ENCODE results near the gene PTPRM.

PTPRM gene

DNA sequence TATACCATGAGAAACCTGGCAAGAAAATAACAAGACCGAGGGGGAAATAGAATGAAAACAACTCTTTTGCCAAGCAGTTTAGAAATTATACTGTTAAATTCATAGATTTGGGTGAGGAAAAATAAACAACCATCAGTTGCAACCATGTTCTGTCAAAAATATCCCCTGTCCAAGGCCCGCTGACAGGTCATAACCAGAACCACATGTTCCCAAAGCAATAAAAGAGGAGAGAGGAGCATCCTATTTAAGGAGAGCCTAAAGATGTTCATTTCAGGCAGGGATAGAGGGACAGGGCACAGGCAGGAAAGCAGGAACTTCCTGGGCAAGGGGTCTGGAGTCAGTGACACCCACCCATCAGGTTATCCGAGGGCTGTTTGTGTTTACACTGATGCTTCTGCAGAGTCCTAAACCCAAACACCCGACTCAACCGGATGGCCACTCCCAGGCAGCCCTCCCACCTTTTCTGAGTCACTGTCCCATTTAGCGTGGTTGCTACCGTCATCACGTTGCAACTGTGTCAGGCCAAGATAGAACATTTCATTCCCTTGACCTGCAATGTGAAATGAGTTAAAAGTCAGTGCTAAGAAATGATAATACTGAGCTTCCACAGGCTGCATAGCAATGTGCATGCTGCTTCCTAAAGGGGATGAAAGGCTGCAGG is 573.9 kb downstream of the PTPRM start:
- in situ Hi-C loops (cut with MboI; ENCODE audit: low sequenced_read_pairs) = no loop called here

GRCh38 chr18:8142131-8142711 is 575.1 kb downstream of the PTPRM start:
- in situ Hi-C loops (cut with MboI; ENCODE audit: low sequenced_read_pairs) = no loop called here

GRCh38 chr18:8142932-8143331 is 575.8 kb downstream of the PTPRM start:
- in situ Hi-C loops (cut with MboI; ENCODE audit: low sequenced_read_pairs) = no loop called here

- in situ Hi-C loops (cut with MboI; ENCODE audit: low sequenced_read_pairs) = no loop called here
Measured at GRCh38 chr18:8151181-8151580, 584.1 kb downstream of the PTPRM start.

DNA sequence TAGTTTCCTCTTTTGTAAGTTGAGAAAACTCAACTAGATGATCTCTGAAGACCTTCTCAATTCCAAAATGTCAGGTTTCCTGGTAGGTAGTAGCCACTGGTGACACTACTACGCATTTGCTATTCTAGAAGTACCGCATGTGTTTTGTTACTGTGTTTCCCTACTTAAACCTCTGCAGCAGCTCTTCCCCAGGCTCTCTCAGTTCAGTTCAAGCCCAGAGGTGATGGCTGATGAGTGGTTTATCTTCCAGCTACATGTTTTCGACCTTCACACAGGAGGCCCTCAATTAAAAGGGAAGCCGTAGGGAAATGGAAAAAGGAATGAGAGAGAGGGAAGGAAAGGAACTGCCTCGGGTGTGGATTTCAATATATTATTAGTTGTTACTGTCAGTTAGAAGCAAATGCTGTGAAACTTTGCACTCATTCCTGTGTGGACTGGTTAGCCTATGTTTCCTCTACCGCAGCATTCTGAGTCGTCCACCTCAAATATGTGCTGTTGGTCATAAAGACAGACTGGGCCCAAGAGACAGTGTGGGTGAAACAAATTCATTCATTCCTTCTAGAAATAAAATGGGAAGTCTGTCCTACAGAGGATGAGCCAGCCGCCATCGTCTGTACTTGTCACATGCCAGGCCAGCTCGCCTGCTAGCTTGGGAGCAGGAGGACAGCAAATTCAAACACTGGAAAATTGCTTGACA is 586.9 kb downstream of the PTPRM start:
- in situ Hi-C loops (cut with MboI; ENCODE audit: low sequenced_read_pairs) = no loop called here

DNA sequence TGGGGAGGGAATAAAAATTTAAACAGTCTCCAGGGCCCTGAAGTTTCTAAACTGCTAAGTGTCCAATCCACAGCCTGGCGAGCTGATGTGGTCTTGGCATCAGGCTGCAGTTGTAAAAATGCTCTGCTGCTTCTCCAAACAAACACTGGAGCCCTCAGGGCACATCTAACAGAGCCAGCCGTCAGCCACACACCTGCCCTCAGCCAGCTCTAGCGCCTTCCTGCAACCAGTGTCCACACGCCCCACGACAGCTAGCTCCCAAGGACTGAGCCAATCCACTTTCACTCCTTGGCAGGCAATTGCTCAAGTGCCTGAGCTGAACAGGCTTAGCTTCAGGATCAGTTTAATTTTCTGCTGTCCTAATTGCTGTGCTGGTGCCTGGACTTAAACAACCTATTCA is 595.7 kb downstream of the PTPRM start:
- in situ Hi-C loops (cut with MboI; ENCODE audit: low sequenced_read_pairs) = no loop called here

DNA sequence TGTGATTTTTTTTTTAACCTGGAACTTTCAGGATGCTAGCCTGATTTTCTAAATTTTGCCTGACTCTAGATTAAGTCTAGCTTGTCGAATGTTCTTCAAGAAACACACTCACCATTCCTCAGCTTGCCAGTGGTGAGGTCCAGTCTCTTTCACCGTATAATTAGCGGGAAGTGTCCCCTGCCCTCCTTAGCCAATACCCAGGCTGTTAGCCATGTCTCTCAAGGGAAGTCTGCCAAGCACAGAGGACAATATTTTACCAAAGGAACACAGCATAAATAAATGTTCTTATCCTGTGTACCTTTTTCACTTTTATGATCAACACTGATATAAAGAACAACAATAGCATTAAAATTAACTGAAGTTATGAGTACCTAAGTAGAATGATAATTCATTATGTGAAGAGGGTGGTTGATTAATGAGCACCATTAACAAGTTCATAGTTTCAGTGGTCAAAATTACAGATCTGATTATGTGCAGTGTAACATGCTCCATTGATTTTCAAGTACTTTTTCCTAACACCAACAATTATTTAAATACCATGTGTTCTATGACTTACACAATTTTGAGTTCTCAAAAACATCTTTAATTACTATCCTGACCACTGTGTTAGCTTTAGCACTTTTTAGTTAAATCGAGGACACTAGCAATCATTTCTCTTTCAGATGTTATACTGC is 596.3 kb downstream of the PTPRM start:
- in situ Hi-C loops (cut with MboI; ENCODE audit: low sequenced_read_pairs) = no loop called here

- in situ Hi-C loops (cut with MboI; ENCODE audit: low sequenced_read_pairs) = no loop called here
Measured at GRCh38 chr18:8165095-8165494, 598.0 kb downstream of the PTPRM start.

DNA sequence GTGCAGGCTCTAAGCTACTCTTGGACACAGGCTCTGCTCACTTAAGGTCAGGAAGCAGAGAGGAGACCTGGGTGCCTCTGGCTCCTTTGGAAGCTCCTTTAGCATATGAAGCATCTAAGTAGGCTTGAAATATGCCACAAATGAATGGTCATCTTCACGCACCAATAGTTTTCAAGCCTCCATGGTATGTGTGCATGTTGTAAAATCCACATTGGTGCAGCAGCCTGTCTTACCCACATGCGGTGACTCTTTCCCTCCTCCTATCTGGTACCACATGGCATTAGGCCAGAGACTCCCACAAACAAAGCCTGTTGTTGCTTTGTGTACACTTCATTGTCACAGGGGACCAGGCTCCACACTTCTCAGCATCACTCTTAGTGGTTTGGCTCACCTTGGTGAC is 599.9 kb downstream of the PTPRM start:
- in situ Hi-C loops (cut with MboI; ENCODE audit: low sequenced_read_pairs) = no loop called here

GRCh38 chr18:8167673-8168072 is 600.6 kb downstream of the PTPRM start:
- in situ Hi-C loops (cut with MboI; ENCODE audit: low sequenced_read_pairs) = no loop called here

- in situ Hi-C loops (cut with MboI; ENCODE audit: low sequenced_read_pairs) = no loop called here
Measured at GRCh38 chr18:8169722-8170121, 602.6 kb downstream of the PTPRM start.

- in situ Hi-C loops (cut with MboI; ENCODE audit: low sequenced_read_pairs) = no loop called here
Measured at GRCh38 chr18:8174771-8175170, 607.7 kb downstream of the PTPRM start.

- in situ Hi-C loops (cut with MboI; ENCODE audit: low sequenced_read_pairs) = no loop called here
Measured at GRCh38 chr18:8175501-8176061, 608.5 kb downstream of the PTPRM start.

DNA sequence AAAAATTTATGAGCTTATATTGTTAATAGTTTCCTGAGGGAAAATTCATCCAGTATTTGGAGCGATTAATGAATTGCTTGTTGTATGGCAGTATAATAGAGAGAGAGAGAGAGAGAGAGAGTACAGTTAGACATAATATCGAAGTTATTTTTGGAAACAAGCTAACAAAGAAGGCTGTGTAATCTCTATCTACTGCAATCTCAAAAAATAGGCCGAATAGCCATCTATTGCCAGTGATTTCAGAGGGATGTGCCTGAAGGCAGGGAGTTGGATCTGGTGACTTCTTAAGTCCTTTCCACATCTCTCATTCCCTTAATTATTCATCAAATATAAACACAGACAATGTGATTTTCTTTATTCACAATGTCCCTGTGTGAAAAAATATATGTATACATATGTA is 609.0 kb downstream of the PTPRM start:
- in situ Hi-C loops (cut with MboI; ENCODE audit: low sequenced_read_pairs) = no loop called here

- in situ Hi-C loops (cut with MboI; ENCODE audit: low sequenced_read_pairs) = no loop called here
Measured at GRCh38 chr18:8176554-8176953, 609.4 kb downstream of the PTPRM start.

- in situ Hi-C loops (cut with MboI; ENCODE audit: low sequenced_read_pairs) = no loop called here
Measured at GRCh38 chr18:8177330-8178016, 610.4 kb downstream of the PTPRM start.

DNA sequence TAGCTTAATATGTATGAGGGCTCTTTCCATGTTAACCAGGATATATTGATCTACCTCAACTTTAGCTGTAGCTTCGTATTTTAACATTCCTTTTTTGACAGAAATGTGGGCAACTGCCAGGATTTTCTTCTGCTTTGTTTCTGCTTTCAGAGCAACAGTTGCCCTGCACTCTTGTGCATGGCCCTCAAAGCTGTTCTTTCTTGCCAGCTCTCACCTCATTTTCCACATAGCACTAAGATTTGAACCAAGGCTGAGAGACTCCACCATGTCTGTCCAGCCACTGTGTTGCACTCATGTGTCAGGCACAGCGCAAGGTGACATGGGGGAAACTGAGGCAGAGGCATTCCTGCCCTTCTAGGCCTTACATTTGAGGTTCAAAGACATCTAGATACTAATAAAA is 619.3 kb downstream of the PTPRM start:
- in situ Hi-C loops (cut with MboI; ENCODE audit: low sequenced_read_pairs) = no loop called here

DNA sequence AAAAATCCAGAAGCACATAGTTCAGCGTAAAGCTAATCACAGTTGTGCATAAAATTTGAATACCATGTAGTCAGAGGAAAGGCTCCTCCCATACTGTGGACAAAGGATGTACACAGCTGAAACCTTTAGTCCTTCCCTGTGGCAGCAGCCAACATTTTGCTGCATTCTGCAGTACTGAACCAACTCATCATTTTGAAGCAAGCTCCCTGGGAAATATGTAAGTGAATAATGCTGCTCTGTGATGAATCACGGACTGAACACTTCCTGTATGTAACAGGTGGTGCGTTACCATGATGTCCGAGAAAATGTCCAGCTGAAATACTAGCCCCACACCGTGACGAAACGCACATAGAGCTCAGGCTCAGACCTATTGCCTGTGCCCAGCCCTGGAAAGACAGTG is 621.1 kb downstream of the PTPRM start:
- in situ Hi-C loops (cut with MboI; ENCODE audit: low sequenced_read_pairs) = no loop called here

DNA sequence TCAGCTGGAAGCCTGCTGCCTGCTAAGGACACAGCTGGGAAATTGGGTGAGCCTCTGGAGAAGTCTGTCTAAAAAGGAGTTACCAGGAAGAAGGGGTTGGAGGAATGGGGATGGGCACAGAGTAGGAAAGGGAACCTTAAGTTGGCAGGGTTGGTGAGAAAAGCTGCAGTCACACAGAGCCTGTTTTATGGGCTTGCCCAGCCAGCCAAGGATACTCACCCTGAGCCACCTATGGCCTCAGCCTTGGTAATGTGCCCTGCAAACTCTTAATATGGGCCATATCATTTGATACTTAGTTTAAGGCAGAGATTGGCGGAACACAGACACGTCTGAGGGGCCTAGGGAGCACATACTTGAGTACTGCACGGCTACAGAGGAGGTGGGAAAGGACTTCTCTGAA is 623.9 kb downstream of the PTPRM start:
- in situ Hi-C loops (cut with MboI; ENCODE audit: low sequenced_read_pairs) = no loop called here

- in situ Hi-C loops (cut with MboI; ENCODE audit: low sequenced_read_pairs) = no loop called here
Measured at GRCh38 chr18:8194431-8194830, 627.3 kb downstream of the PTPRM start.

DNA sequence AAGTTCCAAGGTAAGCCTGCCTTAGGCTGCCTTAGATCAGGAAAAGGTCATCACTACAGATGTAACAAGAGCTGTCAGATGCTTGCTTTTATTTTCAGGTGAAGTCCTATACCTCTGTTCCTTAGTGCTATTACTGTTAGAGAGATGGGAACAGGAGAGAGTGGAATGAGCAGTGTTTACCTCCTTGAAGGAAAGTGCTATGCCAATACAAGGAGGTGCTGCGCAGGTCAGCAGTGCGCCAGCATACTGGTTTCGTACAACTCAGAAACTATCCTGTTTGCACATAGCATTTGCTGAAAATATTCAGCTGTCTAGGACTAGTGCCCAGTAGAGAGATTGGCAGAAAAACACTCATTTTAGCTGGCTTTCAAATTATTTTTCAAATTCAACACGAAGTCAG is 629.1 kb downstream of the PTPRM start:
- in situ Hi-C loops (cut with MboI; ENCODE audit: low sequenced_read_pairs) = no loop called here

Measured in HL-60/S4 (cell line).